HG02763 (cell line): ENCODE measurements around the gene COPG2.
"Not testable (repeated sequence)": the region's sequence is repeated elsewhere in the genome, so short reads cannot be mapped to it uniquely, and the experiment has no call there.

Source experiments
- ATAC-seq: cut with Tn5 transposase; IDR thresholded peaks from one replicate; pipeline ENCODE4 v1.9.1; 2021; ENCODE audit warnings: mild to moderate bottlenecking, moderate library complexity; ENCODE audit not compliant: unreplicated experiment

COPG2 gene

GRCh38 chr7:130649004-130649790, 19.4 kb downstream of the COPG2 start:
- peak; percentile 53 for ATAC-seq

GRCh38 chr7:130648580-130648979, 20.0 kb downstream of the COPG2 start:
- no peak for ATAC-seq

GRCh38 chr7:130642383-130642782, 26.2 kb downstream of the COPG2 start:
- ATAC-seq, result no peak

GRCh38 chr7:130641497-130641896, 27.1 kb downstream of the COPG2 start:
- no peak for ATAC-seq

GRCh38 chr7:130641040-130641439, 27.5 kb downstream of the COPG2 start:
- no peak for ATAC-seq

- ATAC-seq, result no peak
Observed at GRCh38 chr7:130639388-130639787, 29.2 kb downstream of the COPG2 start.

- no peak for ATAC-seq
Observed at GRCh38 chr7:130632111-130632510, 36.4 kb downstream of the COPG2 start.

GRCh38 chr7:130628901-130629300, 39.6 kb downstream of the COPG2 start:
- ATAC-seq, result no peak

GRCh38 chr7:130627775-130628174, 40.8 kb downstream of the COPG2 start:
- no peak for ATAC-seq

GRCh38 chr7:130622866-130623265, 45.7 kb downstream of the COPG2 start:
- no peak for ATAC-seq

- no peak for ATAC-seq
Observed at GRCh38 chr7:130615583-130615982, 53.0 kb downstream of the COPG2 start.

GRCh38 chr7:130614449-130614848, 54.1 kb downstream of the COPG2 start:
- ATAC-seq, result no peak

GRCh38 chr7:130611218-130611617, 57.3 kb downstream of the COPG2 start:
- no peak for ATAC-seq

- ATAC-seq, result not testable (repeated sequence)
Observed at GRCh38 chr7:130607066-130607465, 61.5 kb downstream of the COPG2 start.

- no peak for ATAC-seq
Observed at GRCh38 chr7:130606161-130606560, 62.4 kb downstream of the COPG2 start.

- ATAC-seq, result no peak
Observed at GRCh38 chr7:130598056-130598455, 70.5 kb downstream of the COPG2 start.

- ATAC-seq, result no peak
Observed at GRCh38 chr7:130595986-130596385, 72.6 kb downstream of the COPG2 start.

- no peak for ATAC-seq
Observed at GRCh38 chr7:130593033-130593432, 75.5 kb downstream of the COPG2 start.

GRCh38 chr7:130591464-130591863, 77.1 kb downstream of the COPG2 start:
- ATAC-seq, result not testable (repeated sequence)

- not testable (repeated sequence) for ATAC-seq
Observed at GRCh38 chr7:130585932-130586331, 82.6 kb downstream of the COPG2 start.

GRCh38 chr7:130575110-130575509, 93.4 kb downstream of the COPG2 start:
- ATAC-seq, result not testable (repeated sequence)

- ATAC-seq, result not testable (repeated sequence)
Observed at GRCh38 chr7:130570144-130570543, 98.4 kb downstream of the COPG2 start.

GRCh38 chr7:130566898-130567280, 101.7 kb downstream of the COPG2 start:
- no peak for ATAC-seq
